HepG2 (cell line): ENCODE measurements around the gene PIEZO1.

Experiments used
- CTCF ChIP-seq: sonication (generic); formaldehyde crosslinking; IDR thresholded peaks from 2 replicates; pipeline ENCODE4 v1.5.0; 2020; ENCODE audit warnings: mild to moderate bottlenecking, missing genetic modification reagents, moderate library complexity
- HDAC6 ChIP-seq: fragments of 200-600 bp; sonication (generic); IDR thresholded peaks from 2 replicates; pipeline ENCODE4 v1.7.0; 2017; ENCODE audit warnings: mild to moderate bottlenecking, antibody characterized with exemption, low read length, low read depth
- KLF6 ChIP-seq: IDR thresholded peaks from 2 replicates; pipeline ENCODE4 v1.8.0; 2016; ENCODE audit warnings: missing biosample characterization, missing genetic modification reagents
- MAX ChIP-seq: IDR thresholded peaks from 2 replicates; pipeline ENCODE4 v1.6.1; 2012; ENCODE audit warnings: inconsistent platforms
- PTBP1 ChIP-seq: fragments of 200-400 bp; formaldehyde crosslinking; IDR thresholded peaks from 2 replicates; pipeline ENCODE4 v1.6.1; 2018; ENCODE audit warnings: low read length, low read depth; ENCODE audit not compliant: poor library complexity, severe bottlenecking
- RFX1 ChIP-seq: fragments of 450-650 bp; IDR thresholded peaks from 2 replicates; pipeline ENCODE4 v1.6.1; 2017
- RXRA ChIP-seq: sonication (generic); formaldehyde crosslinking; IDR thresholded peaks from 2 replicates; pipeline ENCODE4 v1.5.1; 2020; ENCODE audit warnings: missing genetic modification reagents
- SMC3 ChIP-seq: IDR thresholded peaks from 2 replicates; pipeline ENCODE4 v1.6.1; 2011; ENCODE audit warnings: low read length, improper control_type of control experiment
- SNRNP70 ChIP-seq: fragments of 200-400 bp; formaldehyde crosslinking; IDR thresholded peaks from 2 replicates; pipeline ENCODE4 v1.6.1; 2017; ENCODE audit warnings: mild to moderate bottlenecking, low read depth, low read length, moderate library complexity
- ZBTB2 ChIP-seq: sonication (generic); formaldehyde crosslinking; IDR thresholded peaks from 2 replicates; pipeline ENCODE4 v1.8.0; 2022; ENCODE audit warnings: low read depth, missing genetic modification reagents
- ZBTB43 ChIP-seq: sonication (generic); formaldehyde crosslinking; conservative IDR thresholded peaks from 2 replicates; pipeline ENCODE4 v1.4.0; 2020; ENCODE audit warnings: missing genetic modification reagents
- ZNF121 ChIP-seq: sonication (generic); formaldehyde crosslinking; IDR thresholded peaks from 2 replicates; pipeline ENCODE4 v1.5.0; 2020; ENCODE audit warnings: mild to moderate bottlenecking, missing genetic modification reagents
- ZNF468 ChIP-seq: sonication (generic); formaldehyde crosslinking; IDR thresholded peaks from 2 replicates; pipeline ENCODE4 v1.8.0; 2022; ENCODE audit warnings: mild to moderate bottlenecking, moderate library complexity, missing genetic modification reagents
- ZNF503 ChIP-seq: sonication (generic); formaldehyde crosslinking; IDR thresholded peaks from 2 replicates; pipeline ENCODE4 v1.4.0; 2020; ENCODE audit warnings: missing genetic modification reagents

GRCh38 chr16:88736496-88736895 lies 48.5 kb downstream of the PIEZO1 start:
- TF ChIP-seq ZNF468 (CRISPR knock-in tag) (no peak), PTBP1 (no peak), ZBTB43 (no peak), ZBTB2 (CRISPR knock-in tag) (no peak), CTCF (CRISPR knock-in tag) (no peak), MAX (no peak), ZNF121 (CRISPR knock-in tag) (no peak), RXRA (no peak), SNRNP70 (no peak), HDAC6 (no peak), ZNF503 (CRISPR knock-in tag) (no peak), KLF6 (CRISPR knock-in tag) (no peak), RFX1 (no peak), SMC3 (no peak)
